ENCODE data around the gene SNRPB2. TPM values are rescaled to one million over a fixed set of nuclear protein-coding genes. Genes with fewer than 3 reads are reported as not detected.

The SNRPB2 gene
- total RNA-seq, 1 donor from 2014 or later: 26.6 TPM

DNA sequence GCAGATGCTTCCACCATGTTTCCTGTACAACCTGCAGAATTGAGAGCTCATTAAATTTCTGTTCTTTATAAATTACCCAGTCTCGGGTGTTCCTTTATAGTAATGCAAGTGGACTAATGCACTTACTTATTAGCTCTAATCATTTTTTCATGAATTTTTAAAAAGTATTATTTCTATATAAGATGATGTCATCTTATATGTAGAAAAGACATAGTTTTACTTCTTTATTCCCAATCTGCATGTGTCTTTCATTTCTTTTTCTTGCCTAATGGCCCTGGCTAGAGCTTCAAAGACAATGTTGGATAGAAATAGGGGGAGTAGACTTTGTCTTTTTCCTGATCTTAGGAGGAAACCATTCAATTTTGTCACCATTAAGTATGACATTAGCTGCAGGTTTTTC is 46.1 kb downstream of the SNRPB2 start:
- H3K27me3 ChIP-seq (ENCODE audit: control insufficient read depth, insufficient read depth, low read length): no peaks in the 10 kb centered on the region
- FAIRE-seq: no peak
- TF ChIP-seq, protein P1, sequence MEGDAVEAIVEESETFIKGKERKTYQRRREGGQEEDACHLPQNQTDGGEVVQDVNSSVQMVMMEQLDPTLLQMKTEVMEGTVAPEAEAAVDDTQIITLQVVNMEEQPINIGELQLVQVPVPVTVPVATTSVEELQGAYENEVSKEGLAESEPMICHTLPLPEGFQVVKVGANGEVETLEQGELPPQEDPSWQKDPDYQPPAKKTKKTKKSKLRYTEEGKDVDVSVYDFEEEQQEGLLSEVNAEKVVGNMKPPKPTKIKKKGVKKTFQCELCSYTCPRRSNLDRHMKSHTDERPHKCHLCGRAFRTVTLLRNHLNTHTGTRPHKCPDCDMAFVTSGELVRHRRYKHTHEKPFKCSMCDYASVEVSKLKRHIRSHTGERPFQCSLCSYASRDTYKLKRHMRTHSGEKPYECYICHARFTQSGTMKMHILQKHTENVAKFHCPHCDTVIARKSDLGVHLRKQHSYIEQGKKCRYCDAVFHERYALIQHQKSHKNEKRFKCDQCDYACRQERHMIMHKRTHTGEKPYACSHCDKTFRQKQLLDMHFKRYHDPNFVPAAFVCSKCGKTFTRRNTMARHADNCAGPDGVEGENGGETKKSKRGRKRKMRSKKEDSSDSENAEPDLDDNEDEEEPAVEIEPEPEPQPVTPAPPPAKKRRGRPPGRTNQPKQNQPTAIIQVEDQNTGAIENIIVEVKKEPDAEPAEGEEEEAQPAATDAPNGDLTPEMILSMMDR (IDR thresholded peaks at IDR 0.05; ENCODE audit: insufficient read depth, low read length, severe bottlenecking): no peak
- no peak for DNase-seq (ENCODE audit: low read depth)
- H3K36me3 ChIP-seq (ENCODE audit: control insufficient read depth, insufficient read depth, low read length): no peaks in the 10 kb centered on the region
- H3K4me3 ChIP-seq (ENCODE audit: low read depth, low read length): no peak overlapping the region

GRCh38 chr20:16777126-16777525 is 47.3 kb downstream of the SNRPB2 start:
- H3K27me3 ChIP-seq (ENCODE audit: control insufficient read depth, insufficient read depth, low read length): no peaks in the 10 kb centered on the region
- TF ChIP-seq, protein P1 (IDR thresholded peaks at IDR 0.05; ENCODE audit: insufficient read depth, low read length, severe bottlenecking): no peak
- DNase-seq (ENCODE audit: low read depth) (no peak), FAIRE-seq (no peak)
- no peak overlapping the region for H3K4me3 ChIP-seq (ENCODE audit: low read depth, low read length)
- H3K36me3 ChIP-seq (ENCODE audit: control insufficient read depth, insufficient read depth, low read length): no peaks in the 10 kb centered on the region

- FAIRE-seq: no peak
- no peak for DNase-seq (ENCODE audit: low read depth)
- no peaks in the 10 kb centered on the region for H3K36me3 ChIP-seq (ENCODE audit: control insufficient read depth, insufficient read depth, low read length)
Observed at GRCh38 chr20:16778159-16778558, 48.3 kb downstream of the SNRPB2 start.

GRCh38 chr20:16781496-16781895 is 51.7 kb downstream of the SNRPB2 start:
- no peak for DNase-seq (ENCODE audit: low read depth)
- TF ChIP-seq, protein P1 (IDR thresholded peaks at IDR 0.05; ENCODE audit: insufficient read depth, low read length, severe bottlenecking): no peak
- H3K27me3 ChIP-seq (ENCODE audit: control insufficient read depth, insufficient read depth, low read length): no peaks in the 10 kb centered on the region
- FAIRE-seq: no peak
- H3K4me3 ChIP-seq (ENCODE audit: low read depth, low read length): no peak overlapping the region
- H3K36me3 ChIP-seq (ENCODE audit: control insufficient read depth, insufficient read depth, low read length): no peaks in the 10 kb centered on the region

More at GRCh38 chr20:16778159-16778558, 48.3 kb downstream of the SNRPB2 start:
- Histone ChIP-seq H3K27me3 (ENCODE audit: control insufficient read depth, insufficient read depth, low read length) (no peaks in the 10 kb centered on the region), H3K4me3 (ENCODE audit: low read depth, low read length) (no peak overlapping the region)
- TF ChIP-seq, protein P1 (IDR thresholded peaks at IDR 0.05; ENCODE audit: insufficient read depth, low read length, severe bottlenecking): no peak

- TF ChIP-seq, protein P1 (IDR thresholded peaks at IDR 0.05; ENCODE audit: insufficient read depth, low read length, severe bottlenecking): no peak
- FAIRE-seq: no peak
- Histone ChIP-seq H3K36me3 (ENCODE audit: control insufficient read depth, insufficient read depth, low read length) (no peaks in the 10 kb centered on the region), H3K27me3 (ENCODE audit: control insufficient read depth, insufficient read depth, low read length) (no peaks in the 10 kb centered on the region), H3K4me3 (ENCODE audit: low read depth, low read length) (no peak overlapping the region)
- no peak for DNase-seq (ENCODE audit: low read depth)
Observed at GRCh38 chr20:16785226-16785625, 55.4 kb downstream of the SNRPB2 start.

Other genes starting within 250 kb of the SNRPB2 start
- 19.0 and 21.1 TPM in 2 replicates for gene KIF16B, start 156.6 kb upstream of the SNRPB2 start, total RNA-seq
- gene OTOR, start 18.3 kb downstream of the SNRPB2 start, total RNA-seq: not detected in 2 replicates

All from bronchial epithelial cell (primary cell).